ENCODE measurements around the gene TSHZ3.

Gene TSHZ3

GRCh38 chr19:31313291-31314030 is 35.8 kb downstream of the TSHZ3 start:
- DNase-seq = no peak

- DNase-seq = no peak
Observed at GRCh38 chr19:31312677-31313244, 36.5 kb downstream of the TSHZ3 start.

GRCh38 chr19:31312009-31312676 is 37.1 kb downstream of the TSHZ3 start:
- no peak for DNase-seq

GRCh38 chr19:31310432-31311133 is 38.7 kb downstream of the TSHZ3 start:
- DNase-seq = no peak

- DNase-seq = no peak
Observed at GRCh38 chr19:31308781-31309180, 40.5 kb downstream of the TSHZ3 start.

GRCh38 chr19:31307071-31307669 is 42.1 kb downstream of the TSHZ3 start:
- no peak for DNase-seq

- DNase-seq = no peak
Observed at GRCh38 chr19:31306006-31306753, 43.1 kb downstream of the TSHZ3 start.

- DNase-seq = no peak
Observed at GRCh38 chr19:31304831-31305312, 44.4 kb downstream of the TSHZ3 start.

- DNase-seq = no peak
Observed at GRCh38 chr19:31303262-31303815, 45.9 kb downstream of the TSHZ3 start.

- DNase-seq = no peak
Observed at GRCh38 chr19:31301306-31301980, 47.8 kb downstream of the TSHZ3 start.

GRCh38 chr19:31300422-31300821 is 48.8 kb downstream of the TSHZ3 start:
- no peak for DNase-seq

GRCh38 chr19:31299665-31300064 is 49.6 kb downstream of the TSHZ3 start:
- no peak for DNase-seq

- DNase-seq = no peak
Observed at GRCh38 chr19:31297991-31298390, 51.2 kb downstream of the TSHZ3 start.

- no peak for DNase-seq
Observed at GRCh38 chr19:31296741-31297390, 52.4 kb downstream of the TSHZ3 start.

- DNase-seq = no peak
Observed at GRCh38 chr19:31294189-31294588, 55.0 kb downstream of the TSHZ3 start.

- DNase-seq = no peak
Observed at GRCh38 chr19:31292639-31293185, 56.5 kb downstream of the TSHZ3 start.

GRCh38 chr19:31290931-31291590 is 58.2 kb downstream of the TSHZ3 start:
- no peak for DNase-seq

- DNase-seq = no peak
Observed at GRCh38 chr19:31289976-31290375, 59.3 kb downstream of the TSHZ3 start.

GRCh38 chr19:31289381-31289880 is 59.8 kb downstream of the TSHZ3 start:
- DNase-seq = no peak

- DNase-seq = no peak
Observed at GRCh38 chr19:31286491-31286890, 62.7 kb downstream of the TSHZ3 start.

Data from retina (tissue), 1 donor.